Iris pigment epithelial cell (primary cell): ENCODE measurements around the gene PGGT1B.

Experiments used
- DNase-seq: peaks from one replicate; pipeline ENCODE4 v3.0.0-alpha.2; 2011; ENCODE audit warnings: low read depth

Gene PGGT1B

DNA sequence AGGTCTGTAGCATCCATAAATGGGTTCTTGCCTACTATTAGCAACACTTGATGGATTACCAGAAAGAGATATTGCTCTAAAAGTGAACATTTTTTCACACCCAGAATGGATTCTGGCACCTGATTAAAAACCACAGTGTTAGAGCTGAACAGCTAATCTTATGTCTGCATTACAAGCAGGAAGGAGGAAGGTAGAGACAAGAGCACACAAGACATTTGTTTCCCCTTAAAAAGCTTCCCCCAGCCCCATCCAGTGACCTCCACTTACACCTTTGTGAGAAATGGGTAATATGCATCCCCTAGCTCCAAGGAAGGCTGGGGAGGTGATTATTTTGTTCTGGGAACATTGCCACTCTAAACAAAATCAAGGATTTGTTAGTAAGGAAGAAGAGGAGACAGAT is 80.9 kb downstream of the PGGT1B start:
- no peak for DNase-seq

DNA sequence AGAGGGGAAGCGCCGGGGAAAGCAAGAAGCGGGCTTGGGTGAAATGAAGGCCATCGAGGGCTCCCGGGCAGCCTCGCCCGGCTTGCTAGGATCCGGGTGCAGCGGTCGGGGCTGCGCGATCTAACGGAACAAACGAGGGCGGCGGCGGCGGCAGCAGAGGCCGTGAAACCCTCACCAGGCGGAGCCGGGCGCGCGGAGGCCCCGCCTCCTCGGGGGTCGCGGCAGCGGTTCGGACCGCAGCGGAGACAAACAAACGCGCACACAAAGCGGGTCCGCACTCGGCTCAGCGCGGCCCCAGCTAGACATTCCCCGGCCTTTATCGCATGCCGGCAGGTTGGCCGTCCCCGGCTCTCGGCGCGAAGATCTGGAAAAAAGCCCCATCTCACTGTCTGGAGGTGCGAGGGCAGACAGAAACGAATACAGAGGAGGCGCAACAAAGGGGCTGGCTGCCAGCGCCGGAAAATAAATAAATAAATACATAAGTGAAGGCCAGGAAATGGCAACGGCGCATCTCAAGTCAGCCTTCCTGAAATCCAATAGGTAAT is 82.4 kb downstream of the PGGT1B start:
- DNase-seq: peak; percentile 22

DNA sequence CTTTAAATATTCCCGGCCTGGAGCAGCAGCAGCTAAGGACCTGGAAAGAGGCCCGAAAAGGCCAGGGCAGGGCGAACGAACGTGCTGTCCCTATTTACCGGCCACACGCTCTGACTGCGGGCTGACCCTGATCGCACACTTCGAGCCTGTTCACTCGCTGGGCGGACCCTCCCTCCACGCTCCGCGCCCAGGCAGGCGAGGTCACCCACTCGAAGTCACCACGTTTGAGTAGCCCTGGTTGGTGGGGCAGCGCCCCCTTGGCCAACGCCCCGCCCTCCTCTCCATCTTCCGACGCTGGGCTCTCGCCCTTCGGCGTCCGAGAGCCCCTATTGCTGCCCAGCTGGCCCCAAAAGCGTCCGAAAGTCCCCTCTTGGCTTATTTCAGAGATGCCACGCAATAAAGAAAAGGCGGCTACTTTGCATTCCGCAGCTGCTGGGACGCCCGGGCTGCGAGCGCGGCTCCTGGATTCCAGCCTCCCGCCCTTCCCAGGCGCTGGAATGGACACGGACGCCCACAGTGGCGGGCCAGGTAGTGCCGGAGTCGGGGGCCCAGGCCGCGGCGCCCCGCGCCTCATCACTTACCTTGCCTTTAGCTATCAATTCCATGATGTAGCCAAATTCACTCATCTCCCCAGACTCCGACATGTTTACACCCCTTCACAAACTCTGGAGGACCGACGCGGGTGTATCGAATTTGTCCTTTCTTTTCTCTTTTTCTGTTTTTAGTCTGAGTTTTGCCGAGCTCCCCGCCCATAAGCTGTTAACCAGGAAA is 83.1 kb downstream of the PGGT1B start:
- no peak for DNase-seq

DNA sequence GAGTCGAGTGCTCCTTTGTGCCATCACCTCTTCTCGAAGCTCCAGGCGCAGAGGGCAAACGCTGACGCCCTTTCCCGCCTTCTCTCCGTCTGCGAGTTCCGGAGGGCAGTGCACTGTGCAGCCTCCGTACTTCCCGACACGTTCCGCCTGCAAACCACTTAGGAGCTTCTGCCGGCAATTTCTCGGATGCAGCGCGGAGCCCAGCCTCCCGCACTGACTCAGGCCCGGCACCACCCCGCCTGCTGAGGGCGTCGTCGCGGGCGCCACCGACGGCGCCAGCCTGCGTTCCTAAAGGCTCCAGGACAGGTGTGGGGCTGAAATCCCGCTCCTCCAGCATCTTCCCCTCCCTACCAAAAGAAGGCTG is 83.7 kb downstream of the PGGT1B start:
- DNase-seq: no peak

DNA sequence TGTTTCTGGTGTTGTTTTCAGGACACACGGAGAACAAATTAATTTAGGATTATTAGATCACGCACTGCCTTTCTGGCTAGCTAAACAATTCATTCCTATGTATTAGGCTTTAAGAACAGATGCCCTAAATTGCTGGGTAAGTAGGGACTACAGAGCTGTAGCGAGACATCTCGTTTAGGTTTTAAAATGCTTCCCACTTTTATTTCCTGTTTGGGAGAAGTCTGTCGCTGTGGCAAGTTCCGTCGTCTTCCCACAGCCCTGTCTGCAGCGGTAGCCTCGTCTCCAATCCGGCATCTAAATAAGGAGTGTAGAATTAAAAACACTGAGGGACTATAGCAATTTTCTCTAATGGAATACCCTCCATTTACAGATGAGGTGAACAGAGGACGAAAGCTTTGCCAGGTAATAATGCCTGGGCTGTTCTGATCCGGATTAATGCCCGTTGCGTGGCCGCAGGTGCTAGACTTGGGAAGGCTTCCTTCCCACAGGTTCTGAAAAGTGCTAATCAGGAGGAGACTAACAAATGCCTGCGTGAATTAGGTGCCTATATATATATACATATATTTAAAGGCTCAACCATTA is 91.7 kb downstream of the PGGT1B start:
- no peak for DNase-seq

DNA sequence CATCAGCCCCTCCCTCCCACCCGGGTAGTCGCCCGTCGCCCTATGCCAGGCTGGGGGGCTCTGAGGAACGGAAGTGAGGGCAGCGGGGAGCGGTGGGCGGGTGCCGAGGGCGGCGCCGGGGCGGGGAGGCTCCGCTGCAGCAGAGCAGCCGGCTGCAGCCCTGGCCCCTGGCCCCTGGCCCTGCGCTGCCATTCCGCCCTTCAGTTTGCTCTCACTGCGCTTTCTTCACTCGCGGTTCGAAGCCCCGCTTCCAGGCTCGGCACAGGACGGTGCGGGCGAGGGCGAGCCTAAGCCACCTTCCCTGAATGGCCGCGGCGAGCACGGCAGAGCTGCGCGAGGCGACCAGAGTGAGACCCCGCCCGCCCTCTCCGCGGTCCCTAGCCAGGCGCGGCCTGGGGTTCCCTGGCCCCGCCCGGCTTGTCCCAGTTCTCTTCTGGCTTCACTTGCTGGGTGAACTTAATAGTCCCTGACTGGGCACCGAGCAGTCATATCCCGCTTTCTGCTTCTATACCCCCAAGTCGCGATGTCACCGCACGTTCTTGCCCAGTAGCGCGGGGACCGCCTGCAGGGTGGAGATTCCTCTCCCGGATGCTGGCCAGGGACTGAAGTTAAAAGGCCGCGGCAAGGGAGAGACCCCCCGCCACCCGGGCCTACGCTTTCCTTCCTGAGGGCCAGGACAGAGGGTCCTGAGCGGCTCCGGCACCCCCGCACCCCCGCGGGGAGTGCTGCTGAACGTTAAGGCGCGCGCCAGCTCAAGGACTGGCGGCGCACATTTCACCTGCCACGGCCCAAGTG is 92.3 kb downstream of the PGGT1B start:
- DNase-seq: peak; percentile 25

DNA sequence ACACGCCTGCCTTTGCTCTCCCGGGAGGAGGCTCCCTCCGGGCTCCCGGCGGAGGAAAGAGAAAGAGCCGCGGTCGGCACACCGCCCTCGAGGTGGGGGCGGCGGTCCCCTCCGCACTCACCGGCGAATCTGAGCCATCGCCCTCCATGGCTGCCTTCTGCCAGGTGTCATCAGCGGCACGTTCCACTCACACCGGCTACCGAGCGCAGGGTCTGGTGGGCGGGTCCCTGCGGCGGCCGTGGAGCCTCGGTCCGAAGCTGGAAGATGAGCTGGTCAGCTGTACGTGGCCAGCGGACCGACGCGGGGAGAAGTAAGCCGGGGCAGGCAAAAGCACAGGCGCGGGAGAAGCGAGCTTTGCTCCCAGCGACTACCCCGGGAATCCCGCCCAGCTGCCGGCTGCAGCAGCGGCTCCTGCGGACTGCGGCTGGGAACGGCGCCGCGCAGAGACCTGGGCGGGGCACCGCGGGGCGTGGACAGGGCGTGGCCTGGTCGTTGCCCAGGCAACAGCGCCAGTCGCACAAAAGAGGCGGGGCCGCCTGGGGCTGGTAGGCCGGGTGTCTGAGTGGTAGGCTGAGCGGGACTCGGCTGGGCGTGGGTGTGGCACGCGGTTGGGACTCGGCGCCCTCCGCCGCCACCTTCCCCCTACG is 93.1 kb downstream of the PGGT1B start, which contains the start of gene TRIM36:
Gene TRIM36, minus strand, starts transcription at position 422 of the 647 bp plus-strand sequence. Its CDS starts 274 bp downstream, at position 148.
- peak; percentile 92 for DNase-seq

DNA sequence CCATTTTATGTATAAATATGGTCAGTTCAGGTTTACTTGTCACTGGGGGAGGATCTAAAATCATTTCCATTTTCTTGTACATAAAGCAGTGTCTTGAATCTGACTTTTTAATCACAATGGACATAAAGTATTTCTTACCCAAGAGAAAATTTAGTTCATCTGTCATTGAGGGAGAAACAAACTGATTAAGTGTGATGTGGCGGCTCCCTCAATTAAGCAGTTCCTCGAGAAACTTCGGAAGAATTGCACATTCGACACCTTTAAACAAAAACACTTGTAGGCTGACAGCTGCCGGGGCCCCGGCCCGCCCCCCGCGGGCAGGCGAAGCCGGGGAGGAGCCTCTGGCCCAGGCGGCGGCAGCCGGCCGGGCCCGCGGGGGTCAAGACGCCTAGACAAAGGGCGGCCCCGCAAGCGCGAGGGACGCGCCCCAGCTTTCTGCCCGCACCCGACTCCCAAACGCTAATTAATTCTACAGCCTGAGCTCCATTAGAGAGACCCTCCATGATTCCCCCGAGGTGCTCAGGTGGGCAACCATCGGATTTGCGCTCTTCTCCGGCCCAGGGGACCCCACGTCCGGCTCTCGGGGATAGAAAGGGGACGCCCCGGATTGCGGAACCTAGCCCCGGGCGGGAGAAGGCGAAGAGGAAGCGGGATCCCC is 93.7 kb downstream of the PGGT1B start:
- DNase-seq: peak; percentile 5

DNA sequence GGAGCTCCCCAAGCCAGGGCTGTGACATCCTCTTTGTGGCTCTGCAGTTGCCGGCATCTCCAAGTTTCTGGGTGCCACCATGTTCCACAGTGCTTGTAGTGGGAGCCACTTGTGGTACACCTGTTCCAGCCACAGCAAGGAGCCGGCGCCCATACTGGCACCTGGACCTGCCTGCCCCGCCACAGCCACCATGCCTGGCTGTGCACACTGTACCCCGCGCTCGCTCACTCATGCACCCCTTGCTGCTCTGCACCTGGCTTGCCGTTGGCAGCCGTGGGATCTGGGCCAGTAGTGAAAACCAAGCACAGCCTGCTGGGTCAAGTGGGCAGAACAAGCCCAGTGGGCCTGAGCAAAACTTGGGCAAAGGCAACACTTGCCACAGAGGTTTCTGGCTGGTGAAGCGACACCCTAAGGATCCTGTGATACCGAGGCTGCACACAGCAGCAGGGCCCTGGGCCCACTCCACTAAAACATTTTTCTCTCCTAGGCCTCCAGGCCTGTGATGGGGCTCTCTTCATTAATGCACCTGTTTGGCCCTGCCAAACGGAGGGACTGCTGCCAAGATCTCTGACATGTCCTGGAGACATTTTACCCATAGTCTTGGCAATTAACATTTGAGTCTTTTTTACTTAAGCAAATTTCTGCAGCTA is 95.8 kb downstream of the PGGT1B start:
- DNase-seq: no peak

DNA sequence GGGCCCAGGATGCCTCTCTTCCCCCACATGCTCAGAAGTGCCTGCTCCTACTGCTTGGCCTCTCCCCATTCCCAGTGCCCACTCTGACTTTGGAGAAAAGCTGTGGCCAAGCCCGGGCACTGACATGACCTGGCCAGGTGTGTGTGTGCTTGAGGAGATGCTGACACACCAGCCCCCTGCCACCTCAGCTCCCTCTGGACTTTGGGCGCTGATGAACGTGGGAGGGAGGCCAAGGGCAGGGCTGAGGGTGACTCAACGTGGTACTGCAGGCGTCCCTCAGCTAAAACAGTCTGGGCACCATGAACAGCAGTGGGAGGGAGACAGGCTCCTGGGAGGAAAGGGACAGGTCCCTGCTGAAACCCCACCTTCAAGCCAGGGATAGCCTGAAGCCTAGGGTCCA is 96.9 kb downstream of the PGGT1B start:
- DNase-seq: no peak

DNA sequence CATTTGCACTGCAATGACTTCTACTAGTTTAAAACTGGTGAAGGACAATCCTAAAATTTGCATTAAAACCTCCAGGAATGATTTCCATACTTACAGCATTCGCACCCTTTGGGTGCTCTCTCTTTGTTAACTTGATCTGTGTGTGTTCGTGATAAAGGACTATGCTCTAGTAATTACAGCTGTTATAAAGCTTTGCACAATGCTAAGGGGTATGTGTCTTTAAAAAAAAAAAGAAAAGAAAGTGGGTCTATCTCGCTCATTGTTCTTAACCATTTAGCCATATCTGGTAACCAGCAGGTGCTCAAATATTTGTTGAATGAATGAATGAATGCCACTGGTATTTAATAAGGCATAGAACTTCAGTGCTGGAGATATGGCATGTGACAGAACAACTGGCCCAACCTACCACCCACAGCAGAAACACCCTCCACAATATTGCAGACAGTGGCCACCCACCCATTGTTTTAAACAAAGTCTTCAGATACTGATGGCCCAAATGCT is 101.7 kb downstream of the PGGT1B start:
- DNase-seq: no peak
